Activated CD4-positive, CD25-positive, alpha-beta regulatory T cell treated with anti-CD3 and anti-CD28 coated beads, Interleukin-2, amount 50 U/mL, for 16 hours (primary cell): ENCODE data around the gene RNF187.
"Not testable (repeated sequence)": the region's sequence is repeated elsewhere in the genome, so short reads cannot be mapped to it uniquely, and the experiment has no call there.

Experiments
- DNase-seq: peaks from one replicate; pipeline ENCODE4 v3.0.0-alpha.2; 2020; ENCODE audit warnings: low read depth, low spot score

Gene RNF187

DNA sequence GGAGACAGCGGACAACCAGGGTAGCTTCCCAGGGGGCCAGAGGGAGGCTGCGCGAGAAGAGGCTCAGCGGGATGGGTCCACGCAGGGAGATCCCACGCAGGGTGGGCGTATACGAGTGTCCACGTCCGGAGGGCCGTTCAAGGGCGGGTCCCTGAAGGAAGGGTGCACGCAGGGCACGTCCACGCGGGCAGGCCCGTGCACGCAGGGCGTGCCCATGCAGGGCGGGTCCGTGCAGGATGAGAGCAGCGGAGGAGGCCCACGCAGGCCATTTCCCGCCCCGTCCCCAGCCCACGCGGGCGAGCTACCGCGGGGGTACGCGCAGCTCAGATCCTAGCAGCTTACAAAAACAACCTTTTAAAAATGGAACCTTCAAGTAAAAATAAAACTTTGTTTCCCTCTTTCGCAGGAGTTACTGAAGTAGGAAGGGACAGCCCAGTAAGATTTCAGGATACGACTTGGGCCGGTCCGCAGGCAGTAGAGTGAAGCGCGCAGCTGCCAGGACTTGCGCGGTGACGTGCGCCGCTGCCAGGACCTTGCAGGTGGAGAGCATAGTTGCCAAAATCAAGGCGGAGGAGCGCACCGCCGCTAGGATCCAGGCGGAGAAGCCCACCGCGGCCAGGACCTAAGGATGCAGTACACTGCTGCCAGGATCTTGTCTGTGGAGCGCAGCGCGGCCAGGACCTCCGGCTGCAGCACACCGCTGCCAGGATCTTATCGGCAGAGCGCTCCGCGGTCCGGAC lies 416 bp upstream of the RNF187 start:
- DNase-seq = peak; percentile 58

GRCh38 chr1:228488125-228488817 lies 1.1 kb downstream of the RNF187 start:
- DNase-seq = no peak

DNA sequence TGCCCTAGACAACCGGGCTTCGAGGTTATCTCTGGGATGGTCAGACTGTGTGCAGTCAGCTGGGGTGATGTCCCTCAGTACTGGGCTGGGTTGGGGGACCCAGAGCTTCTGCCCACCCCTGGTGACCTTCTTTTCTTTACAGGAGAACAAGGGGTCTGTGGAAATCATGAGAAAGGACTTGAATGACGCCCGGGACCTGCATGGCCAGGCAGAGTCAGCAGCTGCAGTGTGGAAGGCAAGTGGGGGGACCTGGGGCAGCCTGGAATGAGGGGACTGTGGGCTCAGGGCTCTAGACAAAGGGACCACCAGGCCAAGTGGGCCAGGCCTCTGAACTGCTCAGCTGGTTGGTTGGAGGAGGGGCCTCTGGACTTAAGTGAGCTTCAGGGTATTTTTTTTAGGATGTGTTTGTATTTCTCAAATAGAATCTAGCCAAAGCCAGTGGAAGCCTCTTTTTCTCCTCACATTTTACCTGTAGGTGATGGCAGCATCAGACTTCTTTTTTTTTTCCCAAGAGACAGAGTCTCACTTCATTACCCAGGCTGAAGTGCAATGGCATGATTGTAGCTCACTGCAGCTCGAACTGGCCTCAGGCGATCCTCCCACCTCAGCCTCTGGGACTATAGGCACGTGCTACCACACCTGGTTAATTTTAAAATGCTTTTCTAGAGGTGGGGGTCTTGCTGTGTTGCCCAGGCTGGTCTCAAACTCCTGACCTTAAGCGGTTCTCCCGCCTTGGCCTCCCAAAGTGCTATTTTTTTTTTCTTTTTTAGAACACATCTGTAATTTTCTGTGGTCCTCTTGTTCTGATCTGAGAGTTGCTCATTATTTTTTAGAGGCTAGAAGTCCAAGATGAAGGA lies 1.9 kb downstream of the RNF187 start:
- no peak for DNase-seq

GRCh38 chr1:228490120-228491078 lies 3.2 kb downstream of the RNF187 start:
- DNase-seq = no peak

DNA sequence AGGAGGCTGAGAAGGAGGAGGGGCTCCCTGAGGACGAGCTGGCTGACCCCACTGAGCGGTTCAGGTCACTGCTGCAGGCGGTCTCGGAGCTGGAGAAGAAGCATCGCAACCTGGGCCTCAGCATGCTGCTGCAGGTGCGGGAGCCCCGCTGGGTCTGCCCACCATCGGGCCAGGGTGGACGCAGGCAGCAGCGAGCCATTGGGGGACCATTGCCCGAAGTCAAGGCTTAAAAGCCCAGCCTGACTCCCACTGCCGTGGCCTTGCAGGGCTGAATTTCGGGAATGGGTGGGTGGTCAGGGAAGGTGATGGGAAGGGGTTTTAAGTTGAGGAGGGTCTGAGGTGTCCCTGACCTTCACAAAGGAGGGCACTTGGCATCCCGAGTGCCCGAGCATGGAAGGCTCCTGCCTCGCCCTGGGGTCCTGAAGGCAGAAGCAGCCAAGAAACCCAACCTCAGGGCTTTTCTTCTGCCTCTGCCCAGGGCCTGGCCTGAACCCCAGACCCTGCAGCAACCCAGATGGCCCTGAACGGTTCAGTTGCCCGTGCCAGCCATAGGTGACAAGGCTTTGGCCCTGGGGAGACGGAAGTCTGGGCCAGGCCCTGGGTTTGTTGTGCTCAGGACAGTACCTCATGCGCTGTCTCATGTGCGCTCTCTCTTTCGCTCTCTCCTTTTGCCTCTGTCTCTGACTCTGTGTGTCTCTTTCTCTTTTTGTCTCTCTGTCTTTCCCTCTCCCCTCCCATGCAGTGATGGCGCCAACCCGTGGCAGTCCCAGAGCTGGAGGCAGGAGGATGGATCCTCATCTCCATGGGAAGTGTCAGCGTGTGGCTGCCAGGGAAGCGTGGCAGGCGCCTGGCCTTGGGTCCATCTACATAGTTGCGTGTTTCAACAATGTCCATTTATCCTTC lies 6.2 kb downstream of the RNF187 start:
- DNase-seq = no peak

DNA sequence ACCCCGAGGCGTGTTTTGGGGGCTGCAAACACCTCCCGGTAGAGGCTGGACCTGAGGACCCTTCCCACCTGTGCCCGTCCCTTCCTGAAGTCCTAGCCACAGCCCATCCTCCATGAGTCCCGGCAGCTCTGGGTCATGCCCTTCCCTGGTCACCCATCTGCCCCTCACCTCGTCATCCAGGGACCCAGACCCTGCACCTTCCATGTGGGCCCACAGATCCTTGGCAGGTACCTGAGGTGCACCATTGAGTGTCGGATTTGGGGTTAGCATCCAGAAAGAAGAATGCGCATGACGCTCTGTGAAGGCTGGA lies 6.8 kb downstream of the RNF187 start:
- DNase-seq = no peak

- no peak for DNase-seq
These were observed 7.2 kb downstream of the RNF187 start for GRCh38 chr1:228494391-228494790.

GRCh38 chr1:228494970-228495853 lies 8.0 kb downstream of the RNF187 start:
- DNase-seq = no peak

- no peak for DNase-seq
These were observed 8.9 kb downstream of the RNF187 start for GRCh38 chr1:228496084-228496483.

- no peak for DNase-seq
These were observed 9.3 kb downstream of the RNF187 start for GRCh38 chr1:228496494-228496893.

- DNase-seq = no peak
These were observed 10.0 kb downstream of the RNF187 start for GRCh38 chr1:228497206-228497605.

GRCh38 chr1:228497817-228498216 lies 10.6 kb downstream of the RNF187 start:
- DNase-seq = no peak

DNA sequence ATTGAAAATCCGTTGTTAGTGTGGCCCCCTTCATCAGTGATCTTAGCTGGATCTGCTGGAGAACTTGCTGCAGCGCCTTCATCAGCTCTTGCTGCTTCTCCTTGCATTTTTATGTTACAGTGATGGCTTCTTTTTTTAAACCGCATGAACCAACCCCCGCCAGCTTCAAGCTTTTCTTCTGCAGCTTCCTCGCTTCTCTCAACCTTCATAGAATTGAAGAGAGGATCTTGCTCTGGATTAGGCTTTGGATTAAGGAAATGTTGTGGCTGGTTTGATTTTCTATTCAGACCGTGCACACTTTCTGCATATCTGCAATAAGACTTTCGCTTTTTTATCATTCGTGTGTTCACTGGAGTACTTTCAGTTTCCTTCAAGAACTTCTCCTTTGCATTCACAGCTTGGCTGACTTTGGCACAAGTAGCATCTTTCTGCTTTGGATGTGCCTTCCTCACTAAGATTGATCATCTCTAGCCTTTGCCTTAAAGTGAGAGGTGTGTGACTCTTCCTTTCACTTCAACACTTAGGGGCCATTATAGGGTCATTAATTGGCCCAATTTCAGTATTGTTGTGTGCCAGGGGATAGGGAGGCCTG lies 13.1 kb downstream of the RNF187 start:
- DNase-seq = no peak

DNA sequence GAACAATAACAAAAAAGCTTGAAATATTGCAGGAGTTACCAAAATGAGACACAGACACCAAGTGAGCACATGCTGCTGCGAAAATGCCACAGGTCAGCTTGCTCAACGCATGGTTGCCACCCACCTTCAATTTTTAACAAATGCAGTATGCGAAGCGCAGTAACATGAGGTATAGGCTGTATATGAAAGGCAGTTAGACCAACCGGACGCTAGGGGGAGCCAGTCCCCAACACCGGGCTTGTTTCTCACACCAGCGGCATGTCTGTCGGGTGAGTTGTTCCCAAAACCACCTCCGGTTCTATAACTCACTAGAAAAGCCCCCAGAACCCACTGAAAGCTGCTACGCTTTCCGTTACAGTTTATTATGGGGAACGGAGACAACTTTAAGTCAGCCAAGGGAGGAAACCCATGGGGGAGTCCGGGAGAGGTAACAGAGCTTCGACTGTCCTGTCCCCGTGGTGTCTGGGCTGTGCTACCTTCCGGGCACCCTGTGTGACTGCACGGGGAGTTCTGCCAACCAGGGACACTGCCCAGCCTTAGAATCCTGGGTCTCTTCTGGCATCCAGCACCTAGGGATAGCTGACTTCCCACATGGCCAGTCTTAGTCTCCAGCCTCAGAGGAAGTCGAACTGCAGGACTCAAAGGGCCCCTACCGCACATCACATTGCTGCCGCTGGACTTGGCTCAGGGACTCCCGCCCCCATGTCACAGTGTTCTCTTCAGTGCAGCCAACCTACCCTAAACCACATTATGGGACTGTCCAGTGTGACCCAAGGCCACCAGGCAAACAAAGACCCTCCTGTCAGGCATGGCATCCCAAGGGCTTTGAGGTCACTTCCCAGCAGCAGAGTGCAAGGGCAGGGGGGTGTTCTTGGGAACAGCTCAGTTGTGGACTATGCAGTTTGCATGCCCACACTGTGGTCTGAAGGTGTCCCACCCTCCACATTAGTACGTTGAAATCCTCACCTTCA lies 14.0 kb downstream of the RNF187 start:
- DNase-seq = peak; percentile 73

GRCh38 chr1:228502522-228502921 lies 15.3 kb downstream of the RNF187 start:
- DNase-seq = no peak

DNA sequence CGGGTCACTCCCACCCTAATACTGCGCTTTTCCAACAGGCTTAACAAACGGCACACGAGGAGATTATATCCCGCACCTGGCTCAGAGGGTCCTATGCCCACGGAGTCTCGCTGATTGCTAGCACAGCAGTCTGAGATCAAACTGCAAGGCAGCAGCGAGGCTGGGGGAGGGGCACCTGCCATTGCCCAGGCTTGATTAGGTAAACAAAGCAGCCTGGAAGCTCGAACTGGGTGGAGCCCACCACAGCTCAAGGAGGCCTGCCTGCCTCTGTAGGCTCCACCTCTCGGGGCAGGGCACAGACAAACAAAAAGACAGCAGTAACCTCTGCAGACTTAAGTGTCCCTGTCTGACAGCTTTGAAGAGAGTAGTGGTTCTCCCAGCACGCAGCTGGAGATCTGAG lies 18.8 kb downstream of the RNF187 start:
- not testable (repeated sequence) for DNase-seq

DNA sequence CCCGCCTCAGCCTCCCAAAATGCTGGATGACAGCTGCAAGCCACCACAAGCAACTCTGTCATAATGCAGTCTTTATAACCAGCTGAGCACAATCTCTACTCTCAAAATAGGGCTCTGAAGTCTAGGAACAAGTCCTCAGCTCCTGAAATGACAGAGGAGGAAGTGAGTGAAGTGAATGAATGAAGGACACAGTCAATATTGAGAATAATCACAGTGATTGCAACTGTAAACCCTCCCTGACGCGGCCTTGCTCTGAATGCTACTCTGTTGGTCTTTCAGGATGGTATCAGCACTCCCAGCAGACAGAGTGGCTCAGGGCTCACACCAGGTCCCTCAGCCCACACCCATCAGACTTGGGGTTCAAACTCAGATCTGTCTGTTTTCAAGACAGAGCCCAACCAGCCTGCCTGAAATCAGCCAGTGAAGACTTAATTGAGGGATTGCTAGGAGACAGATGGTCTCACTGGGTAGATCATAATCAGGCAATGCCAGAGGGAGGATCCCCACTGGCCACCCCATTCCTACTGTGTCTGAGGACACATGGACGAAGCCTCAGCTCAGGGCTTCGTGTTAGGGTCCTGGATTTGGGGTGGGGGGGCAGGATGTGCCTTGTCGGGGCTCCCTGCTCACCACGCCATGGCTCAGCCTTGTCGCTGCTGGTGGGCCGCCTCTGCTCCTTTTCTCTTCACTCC lies 20.9 kb downstream of the RNF187 start:
- DNase-seq = no peak
